ENCODE results near the gene SEMA3F.

- TF ChIP-seq CTCF (IDR thresholded peaks at IDR 0.05) = no peak
- TF ChIP-seq POLR2A (IDR thresholded peaks at IDR 0.05; ENCODE audit: low read depth) = no peak
Observed at GRCh38 chr3:50205413-50206276, 50.5 kb downstream of the SEMA3F start.
